Astrocyte (in vitro differentiated cells and primary cell): Measurements from ENCODE around the gene PCTP. TPM values are rescaled to one million over a fixed set of nuclear protein-coding genes. Genes with fewer than 3 reads are reported as not detected.
A peak's percentile ranks its signal among the peaks of the same experiment; 100 is the strongest.

Experiments used
- DNase-seq: peaks from one replicate; pipeline ENCODE4 v3.0.0-alpha.2; 2010; ENCODE audit warnings: low read depth
- FAIRE-seq: peaks from 2 replicates; lab custom pipeline; 2011; peaks lifted over from hg19 to GRCh38; lab: Jason Lieb, UNC
- H2AFZ ChIP-seq: 2 replicates; pipeline ENCODE4 v1.6.0; 2012; ENCODE audit warnings: low read depth, low read length, inconsistent platforms
- H3K27ac ChIP-seq: 2 replicates; pipeline ENCODE4 v1.5.1; 2011; ENCODE audit warnings: low read depth, low read length, inconsistent platforms
- H3K27me3 ChIP-seq: 2 replicates; pipeline ENCODE4 v1.6.0; 2011; ENCODE audit warnings: low read length, inconsistent platforms; ENCODE audit not compliant: insufficient read depth
- H3K36me3 ChIP-seq: 2 replicates; pipeline ENCODE4 v1.5.1; 2011; ENCODE audit warnings: low read length, inconsistent platforms; ENCODE audit not compliant: insufficient read depth
- H3K4me1 ChIP-seq: 2 replicates; pipeline ENCODE4 v1.5.1; 2011; ENCODE audit warnings: low read length, inconsistent platforms; ENCODE audit not compliant: insufficient read depth
- H3K4me2 ChIP-seq: 2 replicates; pipeline ENCODE4 v1.6.0; 2012; ENCODE audit warnings: low read length, inconsistent platforms
- H3K4me3 ChIP-seq: 2 replicates; pipeline ENCODE4 v1.5.1; 2011; ENCODE audit warnings: low read depth, mild to moderate bottlenecking, low read length, inconsistent platforms; ENCODE audit not compliant: insufficient read depth
- H3K79me2 ChIP-seq: 2 replicates; pipeline ENCODE4 v1.6.0; 2012; ENCODE audit warnings: mild to moderate bottlenecking, low read length, inconsistent platforms; ENCODE audit not compliant: insufficient read depth
- H3K9ac ChIP-seq: 2 replicates; pipeline ENCODE4 v1.6.0; 2012; ENCODE audit warnings: mild to moderate bottlenecking, low read length, inconsistent platforms
- H3K9me3 ChIP-seq: 2 replicates; pipeline ENCODE4 v1.5.1; 2012; ENCODE audit warnings: low read depth, mild to moderate bottlenecking, low read length, inconsistent platforms; ENCODE audit not compliant: insufficient read depth
- H4K20me1 ChIP-seq: 2 replicates; pipeline ENCODE4 v1.6.0; 2012; ENCODE audit warnings: low read length, inconsistent platforms; ENCODE audit not compliant: insufficient read depth
- H3K27ac Mint-ChIP-seq: one replicate; pipeline ENCODE4 v1.8.0; 2021; ENCODE audit warnings: mild to moderate bottlenecking, mixed read lengths; ENCODE audit not compliant: unreplicated experiment
- H3K27me3 Mint-ChIP-seq: one replicate; pipeline ENCODE4 v1.8.0; 2021; ENCODE audit warnings: low read depth, mixed read lengths; ENCODE audit not compliant: unreplicated experiment
- H3K36me3 Mint-ChIP-seq: one replicate; pipeline ENCODE4 v1.8.0; 2021; ENCODE audit warnings: low read depth, mixed read lengths; ENCODE audit not compliant: unreplicated experiment
- H3K4me1 Mint-ChIP-seq: one replicate; pipeline ENCODE4 v1.8.0; 2021; ENCODE audit warnings: low read depth, mixed read lengths; ENCODE audit not compliant: unreplicated experiment
- H3K4me3 Mint-ChIP-seq: one replicate; pipeline ENCODE4 v1.8.0; 2021; ENCODE audit warnings: mild to moderate bottlenecking, moderate library complexity, mixed read lengths; ENCODE audit not compliant: unreplicated experiment
- H3K9me3 Mint-ChIP-seq: one replicate; pipeline ENCODE4 v1.8.0; 2021; ENCODE audit warnings: mild to moderate bottlenecking, mixed read lengths; ENCODE audit not compliant: unreplicated experiment
- CTCF ChIP-seq: IDR thresholded peaks from 2 replicates; pipeline ENCODE4 v1.5.1; 2011; ENCODE audit warnings: low read depth, mild to moderate bottlenecking, inconsistent platforms, low read length, moderate library complexity; ENCODE audit not compliant: insufficient read depth
- EZH2 ChIP-seq: IDR thresholded peaks from 2 replicates; pipeline ENCODE4 v1.6.1; 2012; ENCODE audit warnings: mild to moderate bottlenecking, low read length, inconsistent platforms; ENCODE audit not compliant: insufficient read depth
- total RNA-seq: library from RNA; stranded (reverse); gene quantifications from 2 replicates; pipeline ENCODE4 v1.2.1, GENCODE V29; 2021

Gene PCTP
- total RNA-seq, 1 donor from 2014 or later: 16.4 TPM

GRCh38 chr17:55710829-55711496 is 39.9 kb upstream of the PCTP start:
- Mint-ChIP-seq H3K4me1 (no peaks in the 10 kb centered on the region), H3K4me3 (no peak overlapping the region), H3K27ac (no peak overlapping the region), H3K9me3 (no peaks in the 10 kb centered on the region), H3K27me3 (no peaks in the 10 kb centered on the region), H3K36me3 (no peaks in the 10 kb centered on the region)
- H3K27ac ChIP-seq: no peak overlapping the region
- DNase-seq (no peak), FAIRE-seq (no peak)
- H3K27me3 ChIP-seq: peaks cover 3% of the 10 kb centered on the region
- H3K4me1 ChIP-seq: no peaks in the 10 kb centered on the region
- H3K36me3 ChIP-seq: no peaks in the 10 kb centered on the region
- no peaks in the 10 kb centered on the region for H4K20me1 ChIP-seq
- no peak overlapping the region for H3K9ac ChIP-seq
- H3K9me3 ChIP-seq: no peaks in the 10 kb centered on the region
- H3K4me3 ChIP-seq: no peak overlapping the region
- no peaks in the 10 kb centered on the region for H3K79me2 ChIP-seq
- no peak overlapping the region for H2AFZ ChIP-seq
- TF ChIP-seq EZH2 (no peak), CTCF (no peak)
- no peak overlapping the region for H3K4me2 ChIP-seq

GRCh38 chr17:55717432-55717831 is 33.4 kb upstream of the PCTP start:
- H3K79me2 ChIP-seq: no peaks in the 10 kb centered on the region
- no peak overlapping the region for H3K4me3 Mint-ChIP-seq
- DNase-seq (no peak), FAIRE-seq (no peak)
- H3K4me2 ChIP-seq: no peak overlapping the region
- TF ChIP-seq EZH2: no peak
- no peak for TF ChIP-seq CTCF
- H3K9me3 Mint-ChIP-seq: no peaks in the 10 kb centered on the region
- no peaks in the 10 kb centered on the region for H3K36me3 ChIP-seq
- no peak overlapping the region for H3K27ac Mint-ChIP-seq
- no peaks in the 10 kb centered on the region for H3K27me3 ChIP-seq
- no peaks in the 10 kb centered on the region for H3K9me3 ChIP-seq
- no peak overlapping the region for H2AFZ ChIP-seq
- no peaks in the 10 kb centered on the region for H3K27me3 Mint-ChIP-seq
- no peak overlapping the region for H3K27ac ChIP-seq
- peaks cover 7% of the 10 kb centered on the region for H3K4me1 ChIP-seq
- no peaks in the 10 kb centered on the region for H4K20me1 ChIP-seq
- H3K4me1 Mint-ChIP-seq: peaks cover 19% of the 10 kb centered on the region
- no peak overlapping the region for H3K4me3 ChIP-seq
- H3K9ac ChIP-seq: no peak overlapping the region
- no peaks in the 10 kb centered on the region for H3K36me3 Mint-ChIP-seq

GRCh38 chr17:55717898-55718735 is 32.7 kb upstream of the PCTP start:
- peaks cover 13% of the 10 kb centered on the region for H3K4me1 ChIP-seq
- Mint-ChIP-seq H3K9me3 (no peaks in the 10 kb centered on the region), H3K27me3 (no peaks in the 10 kb centered on the region), H3K4me3 (no peak overlapping the region), H3K36me3 (no peaks in the 10 kb centered on the region), H3K27ac (no peak overlapping the region), H3K4me1 (peaks cover 22% of the 10 kb centered on the region)
- FAIRE-seq (no peak), DNase-seq (peak; percentile 30)
- no peak overlapping the region for H3K9ac ChIP-seq
- no peaks in the 10 kb centered on the region for H4K20me1 ChIP-seq
- H3K36me3 ChIP-seq: no peaks in the 10 kb centered on the region
- H3K4me2 ChIP-seq: no peak overlapping the region
- peak; percentile 77 for TF ChIP-seq CTCF
- no peak for TF ChIP-seq EZH2
- H3K4me3 ChIP-seq: no peak overlapping the region
- no peaks in the 10 kb centered on the region for H3K79me2 ChIP-seq
- no peaks in the 10 kb centered on the region for H3K9me3 ChIP-seq
- H3K27me3 ChIP-seq: no peaks in the 10 kb centered on the region
- no peak overlapping the region for H3K27ac ChIP-seq
- H2AFZ ChIP-seq: no peak overlapping the region
